Measurements from ENCODE around the gene CAPRIN1.
A peak's percentile ranks its signal among the peaks of the same experiment; 100 is the strongest.

Gene CAPRIN1

DNA sequence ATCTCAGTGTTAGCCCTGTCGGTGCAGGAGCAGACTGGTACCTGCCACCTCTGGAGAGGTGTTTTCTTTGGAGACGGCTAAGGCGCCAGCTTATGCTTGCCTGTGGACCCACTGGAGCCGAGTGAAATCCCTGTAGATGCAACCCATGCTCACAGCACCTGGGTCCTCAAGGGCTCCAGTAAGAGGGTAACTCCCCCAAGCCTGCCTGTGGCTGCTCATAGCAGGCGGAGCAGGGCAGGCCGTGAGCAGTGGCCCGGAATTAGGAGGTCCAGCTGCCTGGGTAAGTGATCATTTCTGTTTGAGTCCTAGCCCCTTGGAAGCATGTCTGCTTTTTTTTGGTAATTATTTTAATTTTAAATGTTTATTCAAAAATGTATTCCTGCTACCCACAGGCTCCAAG lies 97.7 kb downstream of the CAPRIN1 start:
- no peak overlapping the region for H3K4me3 ChIP-seq (replicated peaks; ENCODE audit: low read depth, low read length)
- TF ChIP-seq CTCF (IDR thresholded peaks at IDR 0.05; ENCODE audit: low read length, missing control alignments): no peak
- DNase-seq (ENCODE audit: low read depth): no peak

DNA sequence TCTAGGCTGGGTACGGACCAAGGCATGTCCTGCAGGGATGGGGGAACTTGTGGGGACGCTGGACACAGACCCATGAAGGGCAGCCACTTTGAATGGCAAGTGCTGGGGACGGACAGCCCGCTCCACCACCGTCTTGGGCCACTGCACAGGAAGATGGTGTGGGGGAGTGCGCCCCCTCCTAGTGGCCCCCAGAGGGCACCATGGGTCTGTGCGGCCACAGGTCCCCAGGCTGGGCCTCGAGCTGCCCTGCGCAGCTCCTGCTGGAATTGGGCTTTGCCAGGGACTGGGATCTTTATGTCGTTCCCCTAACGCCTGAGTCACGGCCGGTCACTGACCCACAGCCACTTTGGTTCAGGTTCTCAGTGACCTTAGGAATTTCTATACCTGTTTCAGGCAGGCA lies 98.3 kb downstream of the CAPRIN1 start:
- DNase-seq (ENCODE audit: low read depth): peak; percentile 29
- H3K4me3 ChIP-seq (replicated peaks; ENCODE audit: low read depth, low read length): no peak overlapping the region
- peak; percentile 25 for TF ChIP-seq CTCF (IDR thresholded peaks at IDR 0.05; ENCODE audit: low read length, missing control alignments)

DNA sequence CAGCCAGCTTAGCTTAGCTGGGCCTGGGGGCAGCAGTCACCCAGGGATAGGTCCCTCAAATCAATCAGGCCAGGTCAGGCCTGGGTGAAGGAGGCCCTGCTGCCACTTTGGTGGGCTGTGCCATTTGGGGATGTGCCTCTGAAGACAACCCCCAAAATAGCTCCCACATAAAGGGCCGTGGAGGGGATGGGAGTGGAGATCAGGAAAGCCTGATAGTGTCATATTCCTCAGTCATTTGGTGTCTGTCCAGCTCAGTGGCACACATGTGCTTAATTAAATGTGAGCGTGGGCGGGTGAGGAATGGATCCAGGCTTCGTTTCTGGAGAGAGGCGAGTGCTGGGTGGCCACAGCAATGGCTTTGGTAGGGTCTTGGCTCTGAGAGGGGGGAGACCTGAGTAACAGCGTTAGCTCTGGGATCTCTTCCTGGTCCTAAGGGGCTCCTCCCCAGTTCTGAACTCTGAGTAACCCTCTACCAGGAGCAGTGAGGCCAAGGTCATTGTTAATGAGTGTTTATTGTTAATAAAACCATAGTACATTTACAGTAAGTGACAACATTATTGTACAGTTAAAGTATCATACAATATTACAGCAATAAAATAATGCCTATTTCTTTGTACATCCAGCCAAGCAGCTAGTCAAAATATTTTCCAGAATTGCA lies 99.1 kb downstream of the CAPRIN1 start:
- no peak for TF ChIP-seq CTCF (IDR thresholded peaks at IDR 0.05; ENCODE audit: low read length, missing control alignments)
- H3K4me3 ChIP-seq (replicated peaks; ENCODE audit: low read depth, low read length): no peak overlapping the region
- DNase-seq (ENCODE audit: low read depth): no peak

Data from fibroblast of pulmonary artery (primary cell).